Measurements from ENCODE around the gene MPHOSPH9. TPM values are rescaled to one million over a fixed set of nuclear protein-coding genes. Genes with fewer than 3 reads are reported as not detected.
"Not testable (repeated sequence)": the region's sequence is repeated elsewhere in the genome, so short reads cannot be mapped to it uniquely, and the experiment has no call there.

The MPHOSPH9 gene
- total and polyA plus RNA-seq, 2 donors (not counting 1 experiment from before 2014, with no cell fraction given): 11.8 to 45.1 TPM

DNA sequence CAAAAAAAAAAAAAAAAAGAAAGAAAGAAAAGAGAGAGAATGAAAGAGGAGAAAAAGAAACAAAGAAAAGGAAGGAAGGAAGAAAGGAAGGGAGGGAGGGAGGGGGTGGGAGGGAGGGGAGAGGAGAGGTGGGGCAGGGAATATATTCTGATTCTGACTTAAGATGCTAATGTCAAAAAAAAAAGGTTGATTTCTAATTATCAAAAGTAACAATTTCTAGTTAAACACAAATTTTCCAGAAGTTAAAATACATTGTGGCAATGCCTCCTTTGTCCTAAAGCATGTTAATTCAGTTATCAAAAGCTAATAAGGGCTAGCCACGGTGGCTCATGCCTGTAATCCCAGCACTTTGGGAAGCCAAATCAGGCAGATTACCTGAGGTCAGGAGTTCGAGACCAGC, 7.5 kb downstream of the MPHOSPH9 start:
- H3K4me1 ChIP-seq (ENCODE audit: control insufficient read depth in 2 of 2, insufficient read depth in 2 of 2, low read length in 2 of 2): peaks cover 6 to 7% of the 10 kb centered on the region in 2 donors
- no peak overlapping the region for H2AFZ ChIP-seq (ENCODE audit: insufficient read depth, low read depth, low read length, poor library complexity, severe bottlenecking)
- CTCF ChIA-PET: interaction anchor here (0.5 to 4.1 kb wide), 4 partner anchors 10 to 432 kb away, joined by 3 to 16 read pairs (median 3); no protein-coding TSS in a partner anchor
- H3K27ac Mint-ChIP-seq: no peak overlapping the region
- H3K27ac ChIP-seq (ENCODE audit: low read length in 2 of 2): no peak overlapping the region
- intact Hi-C loops (cut with micrococcal nuclease): no loop called here
- no peaks in the 10 kb centered on the region for H4K20me1 ChIP-seq (ENCODE audit: control insufficient read depth, insufficient read depth, low read length, poor library complexity, severe bottlenecking)
- no peaks in the 10 kb centered on the region for H3K9me3 Mint-ChIP-seq (ENCODE audit: insufficient read depth)
- H3K4me3 Mint-ChIP-seq: no peak overlapping the region
- H3K9me3 ChIP-seq (ENCODE audit: control extremely low read depth in 1 of 3, control insufficient read depth in 2 of 3, insufficient read depth in 1 of 3, low read length in 2 of 3): no peaks in the 10 kb centered on the region
- H3K4me2 ChIP-seq (replicated peaks; ENCODE audit: low read depth, low read length, poor library complexity, severe bottlenecking): no peak overlapping the region
- POLR2A ChIA-PET: no interaction called here
- no peaks in the 10 kb centered on the region for H3K27me3 Mint-ChIP-seq
- peaks cover 34% of the 10 kb centered on the region for H3K79me2 ChIP-seq (ENCODE audit: control insufficient read depth, insufficient read depth, low read length)
- 95% methylated on average over 2 of the region's 2 CpGs for WGBS (ENCODE audit: insufficient coverage)
- H3K27me3 ChIP-seq (replicated peaks in 1 of 4; ENCODE audit: control extremely low read depth in 1 of 4, control insufficient read depth in 3 of 4, insufficient read depth in 4 of 4, low read length in 3 of 4): no peaks in the 10 kb centered on the region
- no peak overlapping the region for H3K4me3 ChIP-seq (ENCODE audit: control extremely low read depth in 1 of 5, extremely low read depth in 1 of 5, insufficient read depth in 1 of 5, low read depth in 2 of 5, low read length in 4 of 5)
- ATAC-seq (ENCODE audit: low read depth): no peak
- no peak overlapping the region for H3K9ac ChIP-seq (ENCODE audit: low read length)
- H3K36me3 ChIP-seq (replicated peaks in 1 of 2; ENCODE audit: control extremely low read depth in 1 of 2, control insufficient read depth in 1 of 2, extremely low read depth in 1 of 2, insufficient read depth in 2 of 2, low read length in 1 of 2): peaks cover 2 to 21% of the 10 kb centered on the region in 2 experiments
- DNase-seq: no peak
- no peak for TF ChIP-seq EZH2 (IDR thresholded peaks at IDR 0.05; ENCODE audit: borderline replicate concordance, insufficient read depth, low read depth, low read length, poor library complexity, severe bottlenecking)
- TF ChIP-seq, protein P1, sequence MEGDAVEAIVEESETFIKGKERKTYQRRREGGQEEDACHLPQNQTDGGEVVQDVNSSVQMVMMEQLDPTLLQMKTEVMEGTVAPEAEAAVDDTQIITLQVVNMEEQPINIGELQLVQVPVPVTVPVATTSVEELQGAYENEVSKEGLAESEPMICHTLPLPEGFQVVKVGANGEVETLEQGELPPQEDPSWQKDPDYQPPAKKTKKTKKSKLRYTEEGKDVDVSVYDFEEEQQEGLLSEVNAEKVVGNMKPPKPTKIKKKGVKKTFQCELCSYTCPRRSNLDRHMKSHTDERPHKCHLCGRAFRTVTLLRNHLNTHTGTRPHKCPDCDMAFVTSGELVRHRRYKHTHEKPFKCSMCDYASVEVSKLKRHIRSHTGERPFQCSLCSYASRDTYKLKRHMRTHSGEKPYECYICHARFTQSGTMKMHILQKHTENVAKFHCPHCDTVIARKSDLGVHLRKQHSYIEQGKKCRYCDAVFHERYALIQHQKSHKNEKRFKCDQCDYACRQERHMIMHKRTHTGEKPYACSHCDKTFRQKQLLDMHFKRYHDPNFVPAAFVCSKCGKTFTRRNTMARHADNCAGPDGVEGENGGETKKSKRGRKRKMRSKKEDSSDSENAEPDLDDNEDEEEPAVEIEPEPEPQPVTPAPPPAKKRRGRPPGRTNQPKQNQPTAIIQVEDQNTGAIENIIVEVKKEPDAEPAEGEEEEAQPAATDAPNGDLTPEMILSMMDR (IDR thresholded peaks at IDR 0.05): no peak
- H3K4me1 Mint-ChIP-seq: peaks cover 20% of the 10 kb centered on the region

DNA sequence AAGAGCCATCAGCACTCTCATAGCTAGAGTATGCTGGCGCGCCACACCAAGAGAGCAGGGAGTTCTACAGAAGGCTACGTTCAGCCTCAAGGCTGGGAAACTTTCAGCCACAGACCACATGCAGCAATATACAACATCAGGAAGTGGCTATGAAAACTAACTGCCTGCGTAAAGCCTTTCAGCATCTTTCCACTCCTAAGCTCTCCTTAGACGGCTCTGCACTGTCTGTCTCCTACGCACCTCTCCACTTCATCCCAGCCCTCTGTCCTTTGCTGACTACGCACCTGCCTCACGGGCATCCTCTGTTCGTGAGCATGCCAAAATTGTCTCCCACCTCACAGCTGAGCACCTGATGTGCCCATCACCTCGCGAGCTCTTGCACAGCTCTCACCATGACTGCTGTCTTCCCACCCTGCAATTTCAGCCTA, 9.7 kb downstream of the MPHOSPH9 start:
- Histone ChIP-seq H3K9ac (ENCODE audit: low read length) (no peak overlapping the region), H3K27ac (ENCODE audit: low read length in 2 of 2) (no peak overlapping the region), H3K27me3 (replicated peaks in 1 of 4; ENCODE audit: control extremely low read depth in 1 of 4, control insufficient read depth in 3 of 4, insufficient read depth in 4 of 4, low read length in 3 of 4) (no peaks in the 10 kb centered on the region), H3K4me3 (ENCODE audit: control extremely low read depth in 1 of 5, extremely low read depth in 1 of 5, insufficient read depth in 1 of 5, low read depth in 2 of 5, low read length in 4 of 5) (no peak overlapping the region), H3K4me1 (ENCODE audit: control insufficient read depth in 2 of 2, insufficient read depth in 2 of 2, low read length in 2 of 2) (no peaks in the 10 kb centered on the region), H4K20me1 (ENCODE audit: control insufficient read depth, insufficient read depth, low read length, poor library complexity, severe bottlenecking) (no peaks in the 10 kb centered on the region), H3K36me3 (replicated peaks in 1 of 2; ENCODE audit: control extremely low read depth in 1 of 2, control insufficient read depth in 1 of 2, extremely low read depth in 1 of 2, insufficient read depth in 2 of 2, low read length in 1 of 2) (peaks cover 2 to 29% of the 10 kb centered on the region in 2 experiments), H3K79me2 (ENCODE audit: control insufficient read depth, insufficient read depth, low read length) (peaks cover 16% of the 10 kb centered on the region), H3K9me3 (ENCODE audit: control extremely low read depth in 1 of 3, control insufficient read depth in 2 of 3, insufficient read depth in 1 of 3, low read length in 2 of 3) (no peaks in the 10 kb centered on the region), H2AFZ (ENCODE audit: insufficient read depth, low read depth, low read length, poor library complexity, severe bottlenecking) (no peak overlapping the region), H3K4me2 (replicated peaks; ENCODE audit: low read depth, low read length, poor library complexity, severe bottlenecking) (no peak overlapping the region)
- Mint-ChIP-seq H3K4me1 (peaks cover 9% of the 10 kb centered on the region), H3K4me3 (no peak overlapping the region), H3K9me3 (ENCODE audit: insufficient read depth) (no peaks in the 10 kb centered on the region), H3K27ac (no peak overlapping the region), H3K27me3 (no peaks in the 10 kb centered on the region)
- ATAC-seq (ENCODE audit: low read depth): no peak
- intact Hi-C loops (cut with micrococcal nuclease): no loop called here
- ChIA-PET CTCF (interaction anchor here (1.0 to 4.1 kb wide), 4 partner anchors 8 to 359 kb away, joined by 3 to 16 read pairs (median 4); partner anchors contain the start of genes MPHOSPH9 and MTRFR), POLR2A (interaction anchor here (0.5 to 0.7 kb wide), 2 partner anchors 361 to 803 kb away, joined by 3 read pairs; no protein-coding TSS in a partner anchor)
- 58% methylated on average over 11 of the region's 11 CpGs for WGBS (ENCODE audit: insufficient coverage)
- DNase-seq: no peak
- TF ChIP-seq, protein P1 (IDR thresholded peaks at IDR 0.05): no peak
- TF ChIP-seq EZH2 (IDR thresholded peaks at IDR 0.05; ENCODE audit: borderline replicate concordance, insufficient read depth, low read depth, low read length, poor library complexity, severe bottlenecking): no peak

DNA sequence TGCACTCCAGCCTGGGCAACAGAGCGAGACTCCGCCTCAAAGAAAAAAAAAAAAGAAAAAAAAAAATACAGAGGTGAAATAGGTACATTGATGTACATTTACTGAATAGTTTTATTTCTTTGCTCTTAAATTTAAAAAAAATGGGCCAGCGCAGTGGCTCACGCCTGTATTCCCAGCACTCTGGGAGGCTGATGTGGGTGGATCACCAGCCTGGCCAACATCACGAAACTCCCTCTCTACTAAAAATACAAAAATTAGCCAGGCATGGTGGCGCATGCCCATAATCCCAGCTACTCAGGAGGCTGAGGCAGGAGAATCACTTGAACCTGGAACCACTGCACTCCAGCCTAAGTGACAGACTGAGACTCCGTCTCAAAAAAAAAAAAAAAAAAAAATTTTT, 25.1 kb downstream of the MPHOSPH9 start:
- CTCF ChIA-PET: interaction anchor here (0.7 to 1.1 kb wide), 2 partner anchors 165 kb away, joined by 3 to 4 read pairs; no protein-coding TSS in a partner anchor
- H3K4me1 Mint-ChIP-seq; H3K4me3 ChIP-seq (ENCODE audit: control extremely low read depth in 1 of 5, extremely low read depth in 1 of 5, insufficient read depth in 1 of 5, low read depth in 2 of 5, low read length in 4 of 5); H3K9me3 ChIP-seq (ENCODE audit: control extremely low read depth in 1 of 3, control insufficient read depth in 2 of 3, insufficient read depth in 1 of 3, low read length in 2 of 3); POLR2A ChIA-PET; H3K27me3 ChIP-seq (replicated peaks in 1 of 4; ENCODE audit: control extremely low read depth in 1 of 4, control insufficient read depth in 3 of 4, insufficient read depth in 4 of 4, low read length in 3 of 4); H4K20me1 ChIP-seq (ENCODE audit: control insufficient read depth, insufficient read depth, low read length, poor library complexity, severe bottlenecking); H3K4me3 Mint-ChIP-seq; H3K4me1 ChIP-seq (ENCODE audit: control insufficient read depth in 2 of 2, insufficient read depth in 2 of 2, low read length in 2 of 2); H3K4me2 ChIP-seq (replicated peaks; ENCODE audit: low read depth, low read length, poor library complexity, severe bottlenecking); ATAC-seq (ENCODE audit: low read depth); H2AFZ ChIP-seq (ENCODE audit: insufficient read depth, low read depth, low read length, poor library complexity, severe bottlenecking); H3K9ac ChIP-seq (ENCODE audit: low read length); DNase-seq; H3K9me3 Mint-ChIP-seq (ENCODE audit: insufficient read depth); H3K27ac ChIP-seq (ENCODE audit: low read length in 2 of 2); intact Hi-C loops (cut with micrococcal nuclease); H3K79me2 ChIP-seq (ENCODE audit: control insufficient read depth, insufficient read depth, low read length); H3K27me3 Mint-ChIP-seq; H3K27ac Mint-ChIP-seq: not testable (repeated sequence)
- peaks cover 10 to 32% of the 10 kb centered on the region in 2 experiments for H3K36me3 ChIP-seq (replicated peaks in 1 of 2; ENCODE audit: control extremely low read depth in 1 of 2, control insufficient read depth in 1 of 2, extremely low read depth in 1 of 2, insufficient read depth in 2 of 2, low read length in 1 of 2)
- WGBS (ENCODE audit: insufficient coverage): 100% methylated on average over 2 of the region's 7 CpGs
